HK-2 (cell line): ENCODE data around the gene PRR14L.
"Not testable (repeated sequence)": the region's sequence is repeated elsewhere in the genome, so short reads cannot be mapped to it uniquely, and the experiment has no call there.

ENCODE experiments used
- DNase-seq: peaks from one replicate; pipeline ENCODE4 v3.0.0-alpha.2; 2018; ENCODE audit not compliant: unreplicated experiment

The PRR14L gene

GRCh38 chr22:31740314-31740713 lies 9.6 kb downstream of the PRR14L start:
- DNase-seq: not testable (repeated sequence)

- no peak for DNase-seq
Observed at GRCh38 chr22:31739795-31740201, 10.1 kb downstream of the PRR14L start.

- no peak for DNase-seq
Observed at GRCh38 chr22:31738566-31738965, 11.4 kb downstream of the PRR14L start.

- DNase-seq: no peak
Observed at GRCh38 chr22:31737932-31738331, 12.0 kb downstream of the PRR14L start.

GRCh38 chr22:31736458-31736857 lies 13.5 kb downstream of the PRR14L start:
- DNase-seq: no peak

- no peak for DNase-seq
Observed at GRCh38 chr22:31734512-31734911, 15.4 kb downstream of the PRR14L start.

GRCh38 chr22:31733580-31734079 lies 16.3 kb downstream of the PRR14L start:
- DNase-seq: no peak

GRCh38 chr22:31732089-31732829 lies 17.7 kb downstream of the PRR14L start:
- no peak for DNase-seq

- no peak for DNase-seq
Observed at GRCh38 chr22:31730344-31730711, 19.6 kb downstream of the PRR14L start.

GRCh38 chr22:31728857-31729256 lies 21.1 kb downstream of the PRR14L start:
- DNase-seq: no peak

GRCh38 chr22:31726692-31727091 lies 23.2 kb downstream of the PRR14L start:
- no peak for DNase-seq

- DNase-seq: no peak
Observed at GRCh38 chr22:31723723-31724122, 26.2 kb downstream of the PRR14L start.

- no peak for DNase-seq
Observed at GRCh38 chr22:31719850-31720471, 30.0 kb downstream of the PRR14L start.

- no peak for DNase-seq
Observed at GRCh38 chr22:31715147-31715778, 34.7 kb downstream of the PRR14L start.

GRCh38 chr22:31711226-31711625 lies 38.7 kb downstream of the PRR14L start:
- not testable (repeated sequence) for DNase-seq

GRCh38 chr22:31707519-31707918 lies 42.4 kb downstream of the PRR14L start:
- no peak for DNase-seq

GRCh38 chr22:31695423-31695822 lies 54.5 kb downstream of the PRR14L start:
- DNase-seq: no peak

GRCh38 chr22:31694046-31694445 lies 55.9 kb downstream of the PRR14L start:
- not testable (repeated sequence) for DNase-seq

- DNase-seq: no peak
Observed at GRCh38 chr22:31692186-31692886, 57.6 kb downstream of the PRR14L start.

GRCh38 chr22:31691408-31691807 lies 58.5 kb downstream of the PRR14L start:
- no peak for DNase-seq

GRCh38 chr22:31683181-31684105 lies 66.5 kb downstream of the PRR14L start:
- no peak for DNase-seq
